Activated CD8-positive, alpha-beta memory T cell treated with anti-CD3 and anti-CD28 coated beads, Interleukin-2, amount 10 ng/mL, durations not matched to agents 7 days and 5 days (primary cell): Measurements from ENCODE around the gene WASL. TPM values are rescaled to one million over a fixed set of nuclear protein-coding genes. Genes with fewer than 3 reads are reported as not detected.
A peak's percentile ranks its signal among the peaks of the same experiment; 100 is the strongest.
"Not testable (repeated sequence)": the region's sequence is repeated elsewhere in the genome, so short reads cannot be mapped to it uniquely, and the experiment has no call there.

Experiments
- ATAC-seq: fragments of 150-1000 bp; cut with Tn5 transposase; one replicate; pipeline ENCODE4 v1.10.0; 2021; ENCODE audit warnings: moderate library complexity
- CTCF ChIA-PET: fragments of 350-600 bp; sonication (Branson Sonifier 250); formaldehyde crosslinking; loops from one replicate; lab custom pipeline; 2021; ENCODE audit warnings: antibody characterized with exemption; lab: Charles Lee
- DNase-seq: peaks from one replicate; pipeline ENCODE4 v3.0.0-alpha.2; 2020
- H3K27ac Mint-ChIP-seq: one replicate; pipeline ENCODE4 v1.8.0; 2021; ENCODE audit warnings: mild to moderate bottlenecking, mixed read lengths
- H3K27me3 Mint-ChIP-seq: one replicate; pipeline ENCODE4 v1.8.0; 2021; ENCODE audit warnings: mixed read lengths
- H3K36me3 Mint-ChIP-seq: one replicate; pipeline ENCODE4 v1.8.0; 2021; ENCODE audit warnings: mild to moderate bottlenecking, mixed read lengths
- H3K4me1 Mint-ChIP-seq: one replicate; pipeline ENCODE4 v1.8.0; 2021; ENCODE audit warnings: mixed read lengths
- H3K4me3 Mint-ChIP-seq: one replicate; pipeline ENCODE4 v1.8.0; 2021; ENCODE audit warnings: mild to moderate bottlenecking, moderate library complexity, mixed read lengths
- H3K9me3 Mint-ChIP-seq: one replicate; pipeline ENCODE4 v1.8.0; 2022; ENCODE audit warnings: low read depth, mixed read lengths
- total RNA-seq, 2 experiments: library from RNA; stranded (reverse); gene quantifications; one replicate each; pipeline ENCODE4 v1.2.3, GENCODE V29; 2021

Gene WASL
- total RNA-seq, 2 experiments from 2014 or later, result 7.6 to 7.8 TPM

DNA sequence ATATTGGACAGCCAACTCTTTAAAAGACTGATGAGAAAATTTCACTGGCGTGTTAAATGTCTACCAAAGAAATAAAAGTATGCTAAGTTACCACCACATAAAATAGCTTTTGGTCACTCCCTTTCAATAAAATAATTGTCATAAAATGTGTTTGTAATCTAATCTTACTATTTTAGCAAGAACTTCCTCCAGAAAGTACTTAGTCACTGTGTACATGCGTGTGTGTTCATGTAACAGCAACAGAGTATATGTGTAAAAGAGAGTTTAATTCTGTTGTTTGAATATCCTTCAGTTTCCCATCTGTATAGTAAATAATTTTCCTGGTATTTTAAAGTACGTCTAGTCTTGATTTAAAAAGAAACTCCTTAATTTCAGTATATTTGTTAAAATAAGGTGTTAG is 35.0 kb upstream of the WASL start:
- Mint-ChIP-seq H3K4me1 (no peaks in the 10 kb centered on the region), H3K36me3 (no peaks in the 10 kb centered on the region), H3K27ac (no peak overlapping the region), H3K9me3 (no peaks in the 10 kb centered on the region), H3K4me3 (no peak overlapping the region), H3K27me3 (peaks cover 3% of the 10 kb centered on the region)
- no peak for ATAC-seq
- DNase-seq, result no peak
- CTCF ChIA-PET, result interaction anchor here (1.1 to 1.4 kb wide), 2 partner anchors 14 to 101 kb away, joined by 3 read pairs; no protein-coding TSS in a partner anchor

DNA sequence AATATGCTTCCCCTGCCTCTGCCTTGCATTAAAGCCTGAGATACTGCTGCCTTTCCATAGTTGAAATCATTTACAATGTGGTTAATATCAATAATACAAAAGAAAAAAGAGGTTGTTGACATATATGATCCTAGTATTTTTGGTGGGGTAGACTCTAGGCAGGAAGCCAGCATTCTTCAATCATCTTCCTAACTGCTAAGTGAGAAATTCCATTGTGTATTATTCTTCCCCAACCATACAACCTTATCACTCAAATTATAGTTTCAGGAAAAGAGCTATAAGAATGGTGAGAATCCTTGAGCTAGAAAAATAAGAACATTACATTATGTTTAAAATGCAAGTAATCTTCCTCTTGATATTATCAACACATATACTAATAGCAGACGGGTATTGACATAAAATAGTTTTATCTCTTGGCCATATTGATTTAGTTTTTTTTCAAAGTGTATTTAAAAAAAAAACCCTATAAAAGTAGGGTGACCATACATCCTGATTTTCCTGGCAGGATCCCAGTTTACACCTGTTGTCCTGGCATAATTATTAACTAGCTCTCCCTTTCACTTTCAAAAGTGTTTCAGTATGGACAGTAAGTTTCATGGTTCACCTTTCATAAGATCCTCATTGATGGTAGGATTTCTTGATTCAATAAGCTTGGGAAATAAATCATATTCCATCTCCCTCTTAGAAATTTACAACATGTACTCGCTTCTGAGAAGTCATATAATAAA is 33.4 kb upstream of the WASL start:
- Mint-ChIP-seq H3K27me3 (peaks cover 5% of the 10 kb centered on the region), H3K4me3 (no peak overlapping the region), H3K4me1 (no peaks in the 10 kb centered on the region), H3K36me3 (no peaks in the 10 kb centered on the region), H3K9me3 (no peaks in the 10 kb centered on the region), H3K27ac (no peak overlapping the region)
- no peak for ATAC-seq
- CTCF ChIA-PET, result interaction anchor here (0.6 kb wide), 2 partner anchors 11 to 83 kb away, joined by 3 to 4 read pairs; no protein-coding TSS in a partner anchor
- no peak for DNase-seq

DNA sequence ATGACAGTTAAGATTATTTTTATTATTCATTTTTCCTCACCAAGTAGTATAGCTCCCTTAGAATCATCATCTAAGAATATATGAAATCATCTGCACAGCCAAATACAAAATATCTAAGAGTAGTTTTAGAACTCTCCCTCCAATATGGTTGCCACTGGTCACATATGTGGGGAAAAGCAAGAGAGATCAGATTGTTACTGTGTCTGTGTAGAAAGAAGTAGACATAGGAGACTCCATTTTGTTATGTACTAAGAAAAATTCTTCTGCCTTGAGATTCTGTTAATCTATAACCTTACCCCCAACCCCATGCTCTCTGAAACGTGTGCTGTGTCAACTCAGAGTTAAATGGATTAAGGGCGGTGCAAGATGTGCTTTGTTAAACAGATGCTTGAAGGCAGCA is 31.7 kb upstream of the WASL start:
- H3K4me3 Mint-ChIP-seq, H3K36me3 Mint-ChIP-seq, H3K4me1 Mint-ChIP-seq, ATAC-seq, H3K9me3 Mint-ChIP-seq, CTCF ChIA-PET, DNase-seq, H3K27ac Mint-ChIP-seq: not testable (repeated sequence)
- H3K27me3 Mint-ChIP-seq, result peaks cover 11% of the 10 kb centered on the region

DNA sequence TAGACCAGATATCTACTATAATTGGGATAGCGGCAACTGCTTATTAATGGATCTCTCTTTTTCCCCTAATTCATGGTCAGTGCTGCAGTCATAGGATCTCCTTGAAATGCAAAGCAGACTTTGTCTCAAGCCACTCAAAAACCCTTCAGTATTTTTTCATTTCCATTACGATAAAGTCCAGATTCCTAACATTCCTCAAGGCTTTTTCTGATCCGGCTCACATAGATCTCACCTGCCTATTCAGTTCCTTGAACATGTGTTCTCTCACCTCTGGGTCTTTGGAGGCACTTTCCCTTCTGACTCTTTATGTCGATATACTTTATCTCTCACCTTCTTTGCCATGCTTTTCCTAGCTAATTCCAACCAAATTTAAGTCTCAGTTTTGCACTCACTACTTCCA is 25.7 kb upstream of the WASL start:
- peaks cover 17% of the 10 kb centered on the region for H3K4me1 Mint-ChIP-seq
- CTCF ChIA-PET, result interaction anchor here (2.2 kb wide), 1 partner anchor 93 kb away, joined by 5 read pairs; no protein-coding TSS in a partner anchor
- H3K4me3 Mint-ChIP-seq, result no peak overlapping the region
- peaks cover 14% of the 10 kb centered on the region for H3K27me3 Mint-ChIP-seq
- H3K27ac Mint-ChIP-seq, result no peak overlapping the region
- ATAC-seq (no peak), DNase-seq (no peak)
- no peaks in the 10 kb centered on the region for H3K9me3 Mint-ChIP-seq
- peaks cover 2% of the 10 kb centered on the region for H3K36me3 Mint-ChIP-seq

DNA sequence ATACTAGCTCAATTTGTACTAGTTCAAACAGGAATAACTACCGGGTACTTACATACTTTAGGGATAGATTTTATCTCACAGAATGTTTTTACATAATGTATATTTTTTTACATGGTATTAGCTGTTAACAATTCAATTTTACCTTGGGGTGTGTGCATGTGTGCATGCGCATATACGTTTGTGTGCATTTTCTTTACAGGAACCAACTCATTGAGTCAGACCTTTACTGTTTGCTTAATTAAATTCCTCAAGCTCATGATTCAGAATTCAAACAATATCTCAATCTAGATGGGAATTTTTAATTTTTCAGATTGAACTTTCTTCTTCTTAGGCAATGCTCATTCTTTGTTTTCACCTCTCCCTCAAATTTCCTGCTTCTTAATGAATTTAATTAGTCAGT is 24.7 kb upstream of the WASL start:
- H3K4me3 Mint-ChIP-seq, result no peak overlapping the region
- peaks cover 14% of the 10 kb centered on the region for H3K27me3 Mint-ChIP-seq
- DNase-seq (no peak), ATAC-seq (no peak)
- H3K36me3 Mint-ChIP-seq, result peaks cover 4% of the 10 kb centered on the region
- no peak overlapping the region for H3K27ac Mint-ChIP-seq
- no peaks in the 10 kb centered on the region for H3K9me3 Mint-ChIP-seq
- CTCF ChIA-PET, result interaction anchor here (0.5 to 2.2 kb wide), 3 partner anchors 24 to 92 kb away, joined by 3 to 5 read pairs (median 4); partner anchors contain the start of gene WASL
- peaks cover 19% of the 10 kb centered on the region for H3K4me1 Mint-ChIP-seq

DNA sequence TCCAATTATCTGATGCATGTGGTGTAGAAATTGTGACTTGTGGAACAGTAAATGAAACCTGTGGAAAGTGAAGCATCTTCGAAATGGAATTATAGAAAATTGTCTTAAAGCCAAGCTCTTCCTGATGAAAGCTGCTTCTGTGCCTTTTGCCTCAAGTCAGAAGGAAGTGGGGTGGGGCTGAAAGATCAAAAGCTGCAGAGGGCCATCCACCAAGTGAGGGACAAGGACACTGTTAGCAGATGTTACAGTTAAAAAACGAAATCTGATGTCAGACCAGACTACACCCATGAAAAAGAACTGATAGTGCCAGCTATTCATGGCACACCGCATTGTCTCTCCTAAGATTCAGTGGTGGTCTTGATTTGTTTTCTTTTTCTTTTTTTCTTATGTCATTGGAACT is 23.8 kb upstream of the WASL start:
- Mint-ChIP-seq H3K27me3 (peaks cover 12% of the 10 kb centered on the region), H3K4me1 (peaks cover 19% of the 10 kb centered on the region), H3K36me3 (peaks cover 4% of the 10 kb centered on the region), H3K4me3 (no peak overlapping the region), H3K9me3 (no peaks in the 10 kb centered on the region), H3K27ac (no peak overlapping the region)
- ATAC-seq (no peak), DNase-seq (no peak)
- CTCF ChIA-PET, result interaction anchor here (1.3 to 2.2 kb wide), 2 partner anchors 23 to 91 kb away, joined by 3 to 5 read pairs; partner anchors contain the start of gene WASL

DNA sequence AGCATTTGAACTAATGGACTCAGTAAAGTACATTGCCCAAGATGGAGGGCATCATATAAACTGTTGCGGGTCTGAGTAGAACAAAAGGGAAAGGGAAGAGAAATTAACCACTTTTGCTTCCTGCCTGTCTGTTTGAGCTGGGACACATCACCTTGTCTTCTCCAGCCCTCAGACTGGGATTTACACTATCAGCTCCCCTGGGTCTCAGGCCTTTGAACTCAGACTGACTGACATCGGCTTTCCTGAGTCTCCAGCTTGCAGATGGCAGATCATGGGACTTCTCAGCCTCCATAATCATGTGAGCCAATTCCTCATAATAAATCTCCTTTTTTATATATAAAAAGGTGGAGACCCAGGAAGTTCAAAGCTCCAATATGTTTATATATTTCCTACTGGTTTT is 23.0 kb upstream of the WASL start:
- Mint-ChIP-seq H3K4me1 (peaks cover 19% of the 10 kb centered on the region), H3K27ac (no peak overlapping the region), H3K4me3 (no peak overlapping the region), H3K9me3 (no peaks in the 10 kb centered on the region), H3K36me3 (peaks cover 4% of the 10 kb centered on the region), H3K27me3 (peaks cover 12% of the 10 kb centered on the region)
- no peak for DNase-seq
- CTCF ChIA-PET, result interaction anchor here (1.0 to 1.3 kb wide), 3 partner anchors 18 to 80 kb away, joined by 3 to 4 read pairs (median 3); no protein-coding TSS in a partner anchor
- no peak for ATAC-seq

DNA sequence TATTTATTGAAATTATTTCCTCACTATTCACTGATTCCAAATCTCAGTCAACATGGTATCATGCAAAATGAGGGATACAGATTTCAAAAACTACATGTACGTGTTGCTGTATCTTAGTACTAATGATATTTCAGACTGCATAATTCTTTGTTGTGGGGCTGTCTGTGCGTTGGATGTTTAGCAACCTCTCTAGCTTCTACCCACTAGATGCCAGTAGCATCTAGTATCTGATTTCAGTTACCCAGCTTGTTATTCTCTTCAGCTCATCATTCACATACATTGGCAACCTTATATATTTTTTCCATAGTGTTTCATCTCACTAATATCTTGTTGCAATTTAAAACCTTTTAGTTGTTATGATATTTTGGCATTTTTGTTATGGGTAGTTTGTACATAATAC is 22.5 kb upstream of the WASL start:
- H3K4me1 Mint-ChIP-seq, result peaks cover 19% of the 10 kb centered on the region
- CTCF ChIA-PET, result interaction anchor here (0.7 to 1.4 kb wide), 6 partner anchors 11 to 94 kb away, joined by 3 to 4 read pairs (median 4); partner anchors contain the start of gene WASL
- peaks cover 4% of the 10 kb centered on the region for H3K36me3 Mint-ChIP-seq
- ATAC-seq (no peak), DNase-seq (no peak)
- H3K9me3 Mint-ChIP-seq, result no peaks in the 10 kb centered on the region
- H3K27me3 Mint-ChIP-seq, result peaks cover 12% of the 10 kb centered on the region
- H3K4me3 Mint-ChIP-seq, result no peak overlapping the region
- no peak overlapping the region for H3K27ac Mint-ChIP-seq

DNA sequence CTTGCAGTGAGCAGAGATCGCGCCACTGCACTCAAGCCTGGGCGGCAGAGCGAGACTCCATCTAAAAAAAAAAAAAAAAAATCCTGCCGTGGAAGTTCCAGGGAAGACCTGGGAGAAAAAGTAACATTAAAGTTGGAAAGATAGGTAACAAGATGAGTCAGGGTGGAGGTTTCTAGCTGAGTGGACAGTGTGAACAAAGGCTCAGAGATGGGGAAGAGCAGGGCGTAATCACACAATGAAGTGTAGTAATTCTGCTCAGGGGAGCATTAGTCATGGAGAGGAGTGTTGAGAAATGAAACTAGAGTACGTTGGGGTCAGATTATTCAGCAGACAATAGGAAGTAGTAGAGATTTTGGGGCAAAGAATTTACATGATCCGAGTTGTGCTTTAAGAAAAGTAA is 21.6 kb upstream of the WASL start:
- Mint-ChIP-seq H3K4me1 (peaks cover 19% of the 10 kb centered on the region), H3K27me3 (peaks cover 11% of the 10 kb centered on the region), H3K9me3 (no peaks in the 10 kb centered on the region), H3K4me3 (peak overlapping the region; percentile 45), H3K27ac (peak overlapping the region; percentile 30), H3K36me3 (peaks cover 4% of the 10 kb centered on the region)
- CTCF ChIA-PET, result interaction anchor here (0.9 to 1.4 kb wide), 3 partner anchors 21 to 95 kb away, joined by 3 to 4 read pairs (median 3); partner anchors contain the start of gene WASL
- ATAC-seq (peak; percentile 96), DNase-seq (no peak)

DNA sequence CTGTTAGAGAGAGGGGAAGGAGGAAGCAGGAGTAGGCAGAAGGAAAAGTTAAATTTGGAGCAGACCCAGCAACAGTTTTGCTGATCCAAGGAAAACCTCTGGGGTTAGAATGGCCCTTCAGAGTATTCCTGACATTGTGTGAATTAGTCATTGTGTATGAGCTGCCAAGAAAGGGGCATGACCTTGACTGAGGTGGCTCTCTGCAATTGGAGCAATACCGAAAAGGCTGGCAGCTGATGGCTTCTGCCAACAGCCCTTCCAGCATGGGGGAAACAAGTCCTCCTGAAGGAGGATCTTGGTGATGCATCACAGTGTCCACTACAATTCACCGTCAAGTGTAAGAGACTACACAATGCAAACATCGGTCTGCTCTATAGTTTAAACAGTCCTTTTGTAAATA is 20.6 kb upstream of the WASL start:
- no peaks in the 10 kb centered on the region for H3K9me3 Mint-ChIP-seq
- CTCF ChIA-PET, result no interaction called here
- no peak overlapping the region for H3K4me3 Mint-ChIP-seq
- ATAC-seq (no peak), DNase-seq (no peak)
- peak overlapping the region; percentile 34 for H3K27ac Mint-ChIP-seq
- H3K27me3 Mint-ChIP-seq, result peaks cover 5% of the 10 kb centered on the region
- H3K4me1 Mint-ChIP-seq, result peaks cover 19% of the 10 kb centered on the region
- peaks cover 4% of the 10 kb centered on the region for H3K36me3 Mint-ChIP-seq

DNA sequence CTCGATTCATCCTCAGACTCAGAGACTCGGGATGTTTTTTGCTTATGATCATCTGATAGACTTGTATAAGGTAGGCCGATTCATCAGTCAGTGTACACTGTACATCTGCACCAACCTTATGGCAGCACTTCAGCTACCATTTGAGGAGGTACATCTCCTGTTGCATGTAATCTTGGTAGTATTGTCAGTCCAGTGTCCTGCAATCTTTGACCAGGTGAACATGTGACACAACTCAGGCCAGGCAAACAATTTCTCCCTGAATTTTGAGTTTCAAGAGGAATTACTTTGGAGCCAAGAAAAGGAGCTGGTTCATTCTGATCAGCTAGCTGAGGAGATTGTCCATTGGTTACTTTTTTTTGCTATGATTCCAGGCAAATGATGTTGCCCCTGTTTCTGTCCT is 19.7 kb upstream of the WASL start:
- CTCF ChIA-PET, result no interaction called here
- DNase-seq, result no peak

DNA sequence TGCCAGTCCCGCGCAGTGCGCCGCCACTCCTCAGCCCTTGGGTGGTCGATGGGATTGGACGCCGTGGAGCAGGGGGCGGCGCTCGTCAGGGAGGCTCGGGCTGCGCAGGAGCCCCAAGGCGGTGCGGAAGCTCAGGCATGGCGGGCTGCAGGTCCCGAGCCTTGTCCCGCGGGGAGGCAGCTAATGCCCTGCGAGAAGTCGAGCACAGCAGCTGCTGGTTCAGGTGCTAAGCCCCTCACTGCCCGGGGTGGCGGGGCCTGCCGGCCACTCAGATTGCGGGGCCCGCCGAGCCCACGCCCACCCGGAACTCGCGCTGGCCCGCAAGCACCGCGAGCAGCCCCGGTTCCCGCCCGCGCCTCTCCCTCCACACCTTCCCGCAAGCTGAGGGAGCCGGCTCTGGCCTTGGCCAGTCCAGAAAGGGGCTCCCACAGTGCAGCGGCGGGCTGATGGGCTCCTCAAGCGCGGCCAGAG is 14.4 kb upstream of the WASL start:
- H3K36me3 Mint-ChIP-seq, result peaks cover 4% of the 10 kb centered on the region
- ATAC-seq (no peak), DNase-seq (no peak)
- peaks cover 5% of the 10 kb centered on the region for H3K27me3 Mint-ChIP-seq
- no peak overlapping the region for H3K4me3 Mint-ChIP-seq
- H3K27ac Mint-ChIP-seq, result no peak overlapping the region
- H3K4me1 Mint-ChIP-seq, result peaks cover under 1% of the 10 kb centered on the region
- CTCF ChIA-PET, result no interaction called here
- H3K9me3 Mint-ChIP-seq, result peaks cover 7% of the 10 kb centered on the region

More for the DNA sequence above, 19.7 kb upstream of the WASL start:
- Mint-ChIP-seq H3K27me3 (peaks cover 5% of the 10 kb centered on the region), H3K27ac (no peak overlapping the region), H3K4me1 (peaks cover 19% of the 10 kb centered on the region), H3K36me3 (peaks cover 7% of the 10 kb centered on the region), H3K9me3 (peaks cover 6% of the 10 kb centered on the region), H3K4me3 (no peak overlapping the region)
- no peak for ATAC-seq

DNA sequence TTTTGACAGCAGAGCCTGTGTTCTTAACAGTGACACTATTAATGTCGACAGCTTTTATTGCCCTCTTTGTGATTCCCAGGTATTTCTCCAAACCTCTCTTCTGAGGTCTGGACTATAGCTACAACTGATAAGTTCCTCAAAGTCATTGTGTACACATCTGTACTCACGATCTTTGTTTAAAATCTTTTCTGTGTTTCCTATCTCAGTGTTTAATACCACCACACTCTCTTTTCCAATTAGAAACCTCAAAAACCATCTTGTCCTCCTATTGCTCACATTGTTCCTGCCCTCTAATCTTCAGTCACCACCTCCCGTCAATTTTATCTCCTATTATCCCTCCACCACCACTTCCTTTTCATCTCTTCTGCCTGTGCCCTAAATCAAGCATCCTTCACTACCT is 12.9 kb upstream of the WASL start:
- Mint-ChIP-seq H3K4me3 (no peak overlapping the region), H3K4me1 (peaks cover 2% of the 10 kb centered on the region), H3K36me3 (peaks cover 4% of the 10 kb centered on the region), H3K27me3 (peaks cover 5% of the 10 kb centered on the region), H3K27ac (no peak overlapping the region), H3K9me3 (peaks cover 7% of the 10 kb centered on the region)
- CTCF ChIA-PET, result no interaction called here
- ATAC-seq (no peak), DNase-seq (no peak)

DNA sequence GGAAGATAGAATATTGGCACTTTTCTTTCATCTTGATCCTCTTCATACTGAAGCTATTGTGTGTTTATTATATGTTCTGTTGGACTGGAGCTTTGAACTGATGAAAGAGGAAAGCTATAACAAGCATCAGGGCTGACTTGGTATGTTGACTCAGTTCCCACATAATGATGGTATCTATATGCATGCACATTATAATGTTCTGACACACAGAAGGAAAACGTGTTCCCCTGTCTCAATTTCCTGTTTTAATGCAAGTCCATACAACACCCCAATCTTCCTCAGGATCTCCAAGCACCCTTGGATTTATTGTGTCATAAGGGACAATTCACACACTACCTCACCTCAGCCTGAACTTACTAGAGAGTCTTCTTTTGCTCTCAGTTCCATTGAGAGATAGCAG is 8.3 kb upstream of the WASL start:
- H3K27ac Mint-ChIP-seq, result no peak overlapping the region
- peaks cover 6% of the 10 kb centered on the region for H3K4me1 Mint-ChIP-seq
- no peaks in the 10 kb centered on the region for H3K27me3 Mint-ChIP-seq
- no peak for DNase-seq
- CTCF ChIA-PET, result interaction anchor here (1.0 kb wide), 1 partner anchor 108 kb away, joined by 4 read pairs; no protein-coding TSS in a partner anchor
- no peak for ATAC-seq
- peaks cover 1% of the 10 kb centered on the region for H3K9me3 Mint-ChIP-seq
- H3K4me3 Mint-ChIP-seq, result no peak overlapping the region
- no peaks in the 10 kb centered on the region for H3K36me3 Mint-ChIP-seq
